Putamen (tissue), 1 donor: ENCODE measurements around the gene RAPGEF1.
A peak's percentile ranks its signal among the peaks of the same experiment; 100 is the strongest.
"Not testable (repeated sequence)": the region's sequence is repeated elsewhere in the genome, so short reads cannot be mapped to it uniquely, and the experiment has no call there.

Experiments used
- DNase-seq: peaks from one replicate; pipeline ENCODE4 v3.0.0-alpha.2; 2016; ENCODE audit warnings: low spot score

RAPGEF1 gene

DNA sequence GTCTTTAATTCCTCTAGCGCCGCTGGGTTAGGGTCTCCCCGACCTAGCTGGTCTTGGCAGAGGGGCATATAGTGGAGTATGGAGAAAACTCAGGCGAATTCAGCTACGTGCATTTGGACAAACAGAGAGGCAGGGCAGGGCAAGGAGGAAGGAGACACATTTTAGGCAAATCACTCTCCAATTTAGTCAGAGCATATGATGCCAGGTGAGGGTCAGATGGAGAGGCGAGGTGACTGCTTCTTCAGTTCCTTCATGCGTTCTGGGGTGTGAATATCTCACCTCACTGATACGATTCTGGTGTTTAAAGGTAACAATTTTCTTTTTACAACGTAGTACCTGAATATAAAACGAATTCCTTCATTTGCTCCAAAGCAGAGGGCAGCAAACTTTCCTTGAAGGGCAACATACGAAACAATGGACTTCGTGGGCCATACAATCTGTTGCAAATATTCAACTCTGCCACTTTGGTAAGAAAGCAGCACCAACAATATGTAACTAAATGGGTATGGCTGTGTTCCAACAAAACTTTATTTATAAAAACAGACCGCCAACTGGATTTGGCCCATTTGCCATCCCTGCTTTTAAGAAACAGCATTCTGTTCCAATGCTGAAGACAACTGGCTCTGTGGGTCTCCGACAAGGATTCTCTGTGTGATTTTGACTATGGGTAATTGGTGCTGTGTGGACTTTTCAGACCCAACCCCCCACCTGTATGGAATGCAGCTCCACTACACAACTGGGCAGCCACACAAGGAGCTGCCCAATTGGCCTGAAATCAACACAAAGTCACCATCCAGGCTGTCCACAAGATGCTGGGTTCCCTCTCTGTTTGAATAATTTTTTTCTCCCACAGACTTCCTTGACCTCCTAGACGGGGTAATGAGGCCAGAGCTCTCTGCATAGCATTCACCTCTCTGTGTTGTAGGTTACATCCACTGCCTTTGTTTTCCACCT, 53.8 kb downstream of the RAPGEF1 start:
- DNase-seq, result no peak

DNA sequence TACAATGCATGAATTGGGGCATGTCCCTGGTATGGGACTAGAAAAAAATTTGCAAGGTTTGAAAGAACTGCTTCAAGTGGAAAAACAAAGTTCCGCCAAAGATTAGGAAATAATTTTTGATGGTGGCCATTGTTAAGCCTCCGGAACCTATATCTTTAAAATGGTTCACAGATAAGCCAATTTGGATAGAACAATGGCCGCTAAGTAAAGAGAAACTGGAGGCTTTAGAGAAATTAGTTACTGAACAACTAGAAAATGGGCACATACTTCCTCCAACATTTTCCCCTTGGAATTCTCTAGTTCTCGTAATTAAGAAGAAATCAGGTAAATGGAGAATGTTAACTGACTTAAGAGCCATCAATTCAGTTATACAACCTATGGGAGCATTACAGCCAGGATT, 56.8 kb downstream of the RAPGEF1 start:
- DNase-seq, result not testable (repeated sequence)

DNA sequence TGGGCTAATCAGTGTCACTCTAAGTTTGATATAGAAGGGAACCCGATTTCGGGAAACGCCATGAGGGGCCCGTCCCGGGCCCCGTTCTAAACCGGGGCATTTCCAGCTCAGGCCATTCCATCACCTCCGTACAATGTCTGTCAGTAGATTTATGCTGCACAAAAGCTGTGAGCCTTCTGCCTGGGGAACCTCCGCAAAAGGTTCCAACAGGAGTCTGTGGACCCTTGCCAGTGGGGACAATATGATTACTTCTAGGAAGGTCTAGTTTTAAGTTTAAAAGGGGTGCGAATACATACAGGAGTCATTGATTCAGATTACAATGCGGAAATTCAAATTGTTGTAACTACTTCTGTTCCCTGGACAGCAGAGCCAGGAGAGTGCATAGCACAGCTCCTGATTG, 57.6 kb downstream of the RAPGEF1 start:
- no peak for DNase-seq

DNA sequence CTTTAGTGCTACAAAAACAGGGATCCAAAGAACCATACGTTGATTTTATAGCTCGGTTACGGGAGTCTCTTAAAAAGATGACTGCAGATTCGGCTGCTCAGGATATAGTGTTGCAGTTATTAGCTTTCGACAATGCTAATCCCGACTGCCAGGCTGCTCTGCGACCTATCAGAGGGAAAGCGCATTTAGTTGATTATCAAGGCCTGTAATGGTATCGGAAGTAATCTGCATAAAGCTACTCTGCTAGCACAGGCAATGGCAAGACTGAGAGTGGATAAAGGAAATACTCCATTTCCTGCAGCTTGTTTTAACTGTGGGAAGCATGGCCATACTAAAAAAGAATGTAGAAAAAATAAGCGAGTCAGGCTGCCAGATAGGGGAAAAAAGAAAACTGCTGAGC, 58.0 kb downstream of the RAPGEF1 start:
- not testable (repeated sequence) for DNase-seq

DNA sequence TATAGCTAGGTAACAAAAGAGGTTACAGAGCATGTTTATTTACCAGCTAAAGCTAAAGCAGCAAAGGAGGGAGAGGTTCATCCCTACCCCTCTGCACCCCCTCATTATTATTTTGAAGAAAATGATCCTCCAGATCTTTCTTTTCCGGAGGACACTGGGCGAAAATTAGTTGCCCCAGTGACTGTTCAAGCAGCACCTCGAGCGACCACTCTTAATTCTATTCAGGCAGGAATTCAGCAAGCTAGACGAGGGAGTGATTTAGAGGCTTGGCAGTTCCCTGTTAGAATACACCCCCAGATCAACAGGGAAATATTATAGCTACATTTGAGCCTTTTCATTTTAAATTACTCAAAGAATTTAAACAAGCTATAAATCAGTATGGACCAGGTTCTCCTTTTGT, 58.8 kb downstream of the RAPGEF1 start:
- DNase-seq, result not testable (repeated sequence)

DNA sequence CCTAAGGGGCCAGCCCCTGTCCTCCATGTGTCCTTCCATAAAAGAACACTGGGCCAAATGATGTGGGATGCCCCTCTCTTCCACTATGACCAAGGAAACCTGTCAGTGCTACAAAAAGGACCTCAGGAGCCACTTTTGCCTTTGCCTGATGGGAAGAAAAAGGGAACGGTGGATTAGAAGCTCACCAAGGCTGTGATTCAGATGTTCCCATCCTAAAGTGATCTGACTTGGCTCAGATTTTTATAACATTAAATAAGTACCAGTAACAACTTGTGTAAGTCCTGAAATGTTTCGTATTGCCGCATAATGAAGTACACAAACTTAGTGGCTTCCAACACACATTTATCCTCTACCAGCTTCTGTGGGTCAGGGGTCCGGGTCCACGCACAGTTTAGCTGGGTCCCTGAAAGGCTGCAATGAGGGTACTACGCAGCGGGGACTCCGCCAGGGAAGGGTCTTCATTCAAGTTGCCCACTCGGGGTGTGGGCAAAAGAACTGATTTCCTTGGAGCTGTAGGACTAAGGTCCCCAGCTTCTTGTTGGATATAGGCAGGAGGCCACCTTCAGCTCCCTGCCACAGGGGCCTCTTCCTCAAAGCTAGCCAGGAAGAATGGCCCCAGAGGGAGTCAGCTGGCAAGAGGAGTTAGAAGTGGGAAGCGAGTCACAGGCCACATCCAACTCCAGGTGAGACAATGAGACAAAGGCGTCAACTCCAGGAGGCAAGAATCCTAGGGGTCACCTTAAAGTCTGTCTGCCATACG, 60.4 kb downstream of the RAPGEF1 start:
- DNase-seq, result no peak

DNA sequence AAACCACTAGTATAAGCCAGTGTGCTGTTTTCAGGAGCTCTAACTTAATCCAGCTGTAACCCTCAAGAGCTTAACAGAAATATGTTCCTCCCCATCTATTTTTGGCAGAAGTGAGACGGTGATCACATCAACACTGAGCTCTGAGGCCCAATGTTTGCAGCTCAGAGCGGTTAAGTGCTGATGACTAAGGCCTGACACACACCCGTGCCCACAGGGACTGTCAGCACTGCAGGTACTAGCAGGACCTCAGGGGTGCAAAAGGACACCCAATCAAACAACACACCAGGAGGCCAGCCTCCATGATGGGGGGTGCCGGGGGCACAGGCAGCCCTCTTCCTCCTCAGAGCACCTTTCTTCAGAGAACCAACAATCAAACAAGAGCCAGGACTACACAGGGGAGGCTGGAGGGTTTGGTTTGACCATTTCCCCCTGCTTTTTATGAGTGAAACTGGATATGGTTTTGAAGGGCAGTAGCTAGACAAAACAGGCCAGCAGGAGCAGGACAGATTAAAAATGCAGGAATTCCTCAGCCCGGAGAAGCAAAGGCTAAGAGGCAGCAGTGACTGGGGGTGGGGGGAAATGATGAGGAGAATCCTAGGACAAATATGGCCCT, 61.3 kb downstream of the RAPGEF1 start:
- DNase-seq, result no peak

DNA sequence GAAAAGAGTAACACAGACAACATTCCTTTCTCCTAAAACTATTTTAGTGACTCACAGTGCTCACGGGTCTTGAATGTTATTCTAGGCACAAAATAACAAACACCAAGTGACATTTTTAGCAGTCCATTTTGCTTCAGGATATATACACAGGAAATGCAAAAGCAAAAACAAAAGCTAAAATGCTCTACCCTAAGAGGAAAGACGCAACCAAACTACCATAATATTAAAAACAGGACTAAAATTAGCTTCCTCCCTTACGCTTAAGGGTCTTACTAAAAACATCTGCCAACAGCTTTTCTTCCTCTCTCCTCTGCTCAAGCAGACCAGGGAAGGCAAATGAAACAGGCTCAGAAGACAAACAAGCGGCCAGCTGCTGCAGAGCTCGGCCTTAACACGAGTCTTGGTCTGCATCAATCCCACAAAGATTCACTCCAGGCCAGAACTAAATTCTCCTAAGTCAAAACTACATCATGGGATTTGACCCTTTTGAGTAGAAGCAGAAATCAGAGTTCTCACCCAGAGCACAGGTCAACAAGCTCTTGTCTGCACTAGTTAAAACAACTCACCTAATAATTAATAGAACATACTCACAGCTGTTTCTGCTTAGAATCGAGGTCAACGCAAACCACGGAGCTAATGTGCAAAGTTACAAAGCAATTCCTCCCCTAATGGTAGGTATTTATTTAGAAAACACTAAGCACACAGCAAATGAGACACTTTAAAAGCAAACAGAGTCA, 62.3 kb downstream of the RAPGEF1 start:
- DNase-seq, result peak; percentile 36

DNA sequence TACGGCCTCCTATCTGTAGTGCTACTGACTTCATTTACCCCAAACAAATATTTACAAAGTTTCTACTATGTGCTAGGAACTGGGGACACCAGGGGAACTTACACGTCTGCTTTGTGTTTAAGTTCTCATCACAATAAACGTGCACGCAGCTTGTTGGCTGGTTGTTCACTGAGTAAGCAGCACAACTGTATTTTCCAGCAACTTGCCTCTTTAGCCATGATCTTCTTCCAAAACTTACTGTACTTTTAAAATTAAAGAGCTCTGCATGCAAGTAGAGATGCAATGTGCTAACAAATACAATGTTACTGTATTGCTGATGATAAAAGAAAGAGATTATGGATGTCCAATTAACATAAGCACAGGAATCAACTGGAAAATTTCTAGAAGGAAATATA, 62.8 kb downstream of the RAPGEF1 start:
- no peak for DNase-seq

DNA sequence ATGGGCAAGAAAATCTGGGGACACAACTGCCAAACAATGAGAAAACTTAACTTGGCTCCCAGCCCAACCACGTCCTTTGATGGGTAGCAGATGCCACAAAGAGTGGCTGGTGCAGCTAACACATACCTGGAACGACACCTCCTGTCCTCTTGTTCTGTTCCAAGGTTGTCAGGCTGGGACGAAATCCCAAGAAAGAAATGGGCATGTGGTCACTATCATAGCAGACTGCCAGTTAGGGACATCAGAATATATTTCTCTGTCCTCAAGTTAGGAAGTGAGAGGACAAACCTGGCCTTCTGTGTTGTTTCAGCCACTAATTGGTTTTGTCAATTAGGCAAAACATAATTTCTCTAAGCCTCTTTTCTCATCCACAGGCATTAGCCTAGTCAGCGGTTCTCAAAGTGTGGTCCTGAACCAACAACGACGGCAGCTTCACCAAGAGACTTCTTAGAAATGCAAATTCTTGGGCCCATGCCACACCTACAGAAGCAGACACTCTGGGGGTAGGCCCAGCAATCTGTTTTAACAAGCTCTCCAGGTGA, 63.4 kb downstream of the RAPGEF1 start:
- DNase-seq, result no peak

DNA sequence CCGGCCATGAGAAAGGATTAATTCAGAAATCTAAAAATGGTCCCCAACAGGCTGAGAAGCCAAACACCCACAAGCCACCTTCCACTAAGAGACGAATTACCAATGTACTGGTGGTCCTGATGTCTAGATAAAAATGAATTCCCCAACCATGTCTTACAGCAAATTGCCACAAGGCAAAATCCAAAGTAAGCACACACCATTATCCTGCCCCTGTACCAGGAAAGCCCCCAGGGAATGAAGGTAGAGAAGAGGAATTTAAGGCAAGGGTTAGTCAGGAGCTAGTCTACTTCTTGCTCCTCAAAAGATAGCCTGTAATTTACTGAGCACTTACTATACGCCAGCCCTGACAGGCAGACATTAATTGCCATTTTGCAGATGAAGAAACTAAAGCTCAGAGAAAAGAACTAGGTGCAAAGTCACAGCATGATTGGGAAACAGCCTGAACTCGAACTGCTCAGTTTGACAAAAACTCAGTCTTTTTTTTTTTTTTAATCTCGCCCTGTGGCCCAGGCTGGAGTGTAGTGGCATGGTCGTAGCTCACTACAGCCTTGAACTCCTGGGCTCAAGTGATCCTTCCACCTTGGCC, 64.3 kb downstream of the RAPGEF1 start:
- no peak for DNase-seq

DNA sequence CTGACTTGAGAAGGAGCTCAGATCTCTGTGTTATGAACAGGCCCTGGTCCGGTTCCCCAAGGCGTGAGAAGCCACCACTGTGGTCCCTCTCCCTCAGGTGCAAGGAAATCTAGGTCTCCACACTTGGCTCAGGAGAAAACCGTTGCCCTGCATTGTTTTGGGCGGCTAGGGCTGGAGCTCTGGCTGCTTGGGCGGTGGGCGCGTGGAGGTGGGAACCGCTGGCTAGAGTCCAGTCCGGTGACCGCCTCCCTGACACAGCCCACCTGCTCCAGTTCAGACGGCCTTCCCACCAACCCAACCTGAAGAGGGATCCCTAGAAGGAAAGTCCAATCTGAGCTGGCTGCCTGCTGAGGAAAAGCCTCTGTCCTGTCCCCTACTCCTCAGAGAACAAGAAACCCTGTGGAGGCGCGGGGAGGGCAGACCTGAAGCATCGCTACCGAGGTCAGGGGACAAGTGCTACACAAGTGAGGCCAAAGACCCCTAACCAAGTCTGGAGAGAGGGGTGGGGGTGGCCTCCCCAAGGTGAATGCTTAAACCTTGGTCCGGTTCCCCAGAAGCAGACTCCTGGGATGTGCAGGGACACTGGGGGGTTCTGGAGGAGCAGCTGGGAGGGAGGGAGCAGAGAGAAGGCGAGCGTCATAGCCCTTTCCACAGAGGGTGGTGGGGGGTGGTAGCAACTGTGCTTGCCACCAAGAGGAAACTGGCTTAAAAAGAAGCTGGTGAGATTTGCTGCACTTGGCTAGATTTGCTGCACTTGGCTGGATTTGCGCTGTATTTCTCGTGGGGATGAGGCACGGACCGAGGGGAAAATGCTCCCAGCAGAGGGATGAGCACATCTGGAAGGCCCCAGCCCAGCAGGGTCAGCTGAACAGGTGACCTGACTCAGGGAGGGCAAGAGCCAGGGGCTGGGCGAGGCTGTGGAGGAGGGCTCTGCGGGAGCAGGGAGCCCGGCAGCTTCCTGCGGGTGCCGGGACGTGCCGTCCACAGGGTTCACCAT, 65.2 kb downstream of the RAPGEF1 start:
- DNase-seq, result no peak

DNA sequence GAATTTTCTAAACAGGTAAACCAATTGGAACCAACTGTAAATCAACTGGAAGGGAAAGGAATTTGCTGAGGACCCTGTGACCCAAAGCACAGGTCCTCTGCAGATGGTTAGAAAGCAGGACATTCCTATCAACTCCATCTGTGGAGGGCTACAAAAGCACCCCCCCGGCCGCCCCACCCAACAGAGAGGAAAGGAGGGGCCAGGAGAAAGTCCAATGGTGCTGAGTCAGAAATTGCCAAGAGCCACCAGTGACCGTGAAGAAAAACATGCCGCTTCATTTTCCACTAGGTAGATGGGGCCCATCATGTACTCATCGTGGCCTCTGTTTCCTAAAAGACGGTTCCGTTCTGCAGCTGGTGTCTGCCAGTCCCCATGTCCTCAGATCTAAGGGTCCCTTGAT, 66.3 kb downstream of the RAPGEF1 start:
- DNase-seq, result no peak

DNA sequence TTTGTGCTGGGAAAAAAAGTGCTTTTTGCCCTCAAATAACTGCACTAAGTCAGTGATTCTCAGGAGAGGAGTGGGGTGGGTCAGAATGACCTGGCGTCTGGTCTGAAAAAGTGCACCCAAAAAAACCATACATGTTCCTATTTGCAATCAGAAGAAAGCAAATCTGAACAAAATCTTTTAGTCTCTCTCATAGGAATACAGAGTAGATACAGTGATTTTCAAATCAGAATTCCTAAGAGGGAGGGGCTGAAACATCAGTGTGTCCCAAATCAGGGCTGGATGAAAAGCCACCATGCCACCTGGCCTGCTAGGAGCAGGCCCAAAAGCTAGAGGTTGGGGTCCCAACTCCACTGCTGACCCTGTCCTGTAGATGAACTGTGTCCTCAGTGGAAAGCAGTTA, 66.8 kb downstream of the RAPGEF1 start:
- DNase-seq, result no peak

DNA sequence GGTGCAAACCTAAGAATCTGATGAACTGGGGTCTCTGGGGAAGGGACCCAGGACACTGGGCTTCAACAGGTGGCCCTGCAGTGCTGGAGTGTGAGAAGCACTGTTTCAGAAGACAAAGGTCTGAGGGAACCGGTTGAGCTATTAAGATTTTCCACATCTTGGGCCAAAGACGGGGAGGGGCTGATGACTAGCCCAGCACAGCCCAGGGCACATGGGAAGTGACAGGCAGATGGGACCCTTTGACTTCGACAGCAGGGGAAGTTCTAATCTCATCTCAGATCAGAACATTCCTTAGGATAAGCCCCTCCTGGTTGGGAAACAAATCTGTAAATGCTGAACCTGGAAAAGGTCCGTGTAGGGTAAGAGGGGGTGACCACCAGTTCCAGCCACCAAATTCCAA, 67.4 kb downstream of the RAPGEF1 start:
- no peak for DNase-seq

DNA sequence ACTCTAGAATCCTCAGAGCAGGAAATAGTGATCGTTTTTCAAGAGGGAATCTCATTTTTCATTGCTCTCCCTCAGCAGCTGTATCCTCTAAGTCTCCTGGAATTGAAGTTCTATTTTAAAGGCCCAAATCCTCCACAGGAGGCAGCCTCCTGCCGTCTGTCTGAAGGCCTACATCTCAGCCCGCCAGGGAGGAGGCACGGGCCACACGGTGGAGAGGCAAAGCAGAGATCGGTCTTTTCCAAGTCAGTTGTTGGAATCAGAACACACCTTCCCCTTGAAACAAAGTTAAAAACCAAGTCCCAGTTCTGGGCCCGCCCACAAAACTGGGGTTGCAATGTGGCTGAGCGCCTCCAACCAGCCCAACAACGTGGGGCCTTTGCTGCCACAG, 68.7 kb downstream of the RAPGEF1 start:
- no peak for DNase-seq

DNA sequence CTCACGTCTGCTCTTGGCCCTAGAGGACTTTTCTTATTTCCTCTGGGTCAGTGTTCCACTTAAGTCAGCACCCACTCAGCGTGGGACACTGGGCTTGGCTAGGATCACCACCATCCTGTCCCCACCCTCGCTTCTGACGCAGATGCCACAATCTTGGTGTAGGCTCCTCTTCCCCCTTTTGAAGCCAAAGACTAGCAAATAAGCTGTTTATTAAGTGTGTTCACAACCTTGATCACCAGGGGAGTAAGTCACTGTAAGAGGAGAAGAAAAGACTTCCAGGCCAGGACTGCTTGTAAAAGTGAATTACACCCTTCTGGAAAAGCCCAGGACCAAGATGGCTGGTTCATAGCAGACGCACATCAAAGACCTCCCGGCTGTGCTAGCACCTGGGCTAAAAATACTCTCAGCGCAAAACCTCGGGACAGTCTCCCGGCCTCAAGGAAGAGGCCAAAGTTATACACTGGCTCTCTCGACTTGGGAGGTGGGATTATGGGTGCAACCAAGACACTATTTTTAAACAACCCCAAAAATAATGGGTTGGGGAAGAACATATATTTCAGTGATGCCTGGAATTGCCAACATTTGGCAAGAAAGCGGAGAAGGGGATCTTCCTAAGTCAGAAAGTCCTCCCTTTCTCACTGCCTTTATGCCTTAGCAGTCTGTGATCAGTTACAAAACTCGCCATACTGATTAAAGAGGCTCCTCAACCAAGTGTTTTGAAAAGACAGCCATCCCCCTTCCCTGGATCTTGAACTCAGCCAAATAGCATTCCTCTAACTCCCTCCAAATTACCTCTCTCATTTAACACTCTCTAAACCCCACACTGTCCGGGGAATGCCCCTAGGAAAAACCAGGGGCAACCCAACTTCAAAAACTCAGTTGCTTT, 69.4 kb downstream of the RAPGEF1 start:
- DNase-seq, result peak; percentile 27

DNA sequence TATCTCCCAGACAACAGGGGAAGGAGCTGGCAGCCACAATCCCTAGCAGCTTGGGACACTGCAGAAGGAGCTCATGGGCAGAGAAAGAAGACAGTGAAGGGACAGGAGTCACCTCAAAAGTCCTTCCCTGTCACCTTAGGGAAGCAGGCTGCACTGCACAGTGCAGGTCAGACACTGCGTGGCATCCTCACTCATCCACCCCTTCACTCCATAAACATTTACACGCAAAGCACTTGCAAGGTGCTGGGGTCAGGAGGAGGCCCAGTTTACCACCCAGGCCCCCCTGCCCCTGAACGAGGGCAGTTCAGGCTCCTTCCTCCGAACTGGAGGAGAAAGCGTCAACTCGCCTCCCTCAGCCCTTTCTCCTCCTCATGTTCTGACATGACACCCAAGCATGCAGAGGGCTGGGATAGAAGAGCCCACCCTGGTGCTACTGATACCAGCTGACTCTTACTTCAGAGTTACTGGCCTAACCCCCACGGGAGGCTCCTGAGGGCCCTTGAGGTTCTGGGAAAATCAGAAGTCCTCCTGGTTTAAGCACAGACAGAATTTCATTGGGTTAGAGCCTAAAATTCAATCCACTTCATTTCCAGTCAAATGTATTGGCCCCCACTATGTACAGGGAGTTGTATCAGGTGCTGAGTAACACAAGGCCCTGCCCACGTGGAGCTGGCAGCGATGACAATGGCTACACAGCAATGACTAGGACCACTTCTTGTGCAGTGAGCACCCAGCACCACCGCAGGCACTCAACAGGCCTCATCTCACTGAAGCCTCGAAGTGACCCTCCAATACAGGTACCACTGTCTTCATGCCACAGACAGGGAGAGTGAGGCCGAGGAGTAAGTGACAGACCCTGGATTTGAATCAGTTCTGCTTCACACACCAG, 70.4 kb downstream of the RAPGEF1 start:
- no peak for DNase-seq
